GM21529 (cell line): Measurements from ENCODE around the gene MAP6.
"Not testable (repeated sequence)": the region's sequence is repeated elsewhere in the genome, so short reads cannot be mapped to it uniquely, and the experiment has no call there.

Source experiments
- ATAC-seq: cut with Tn5 transposase; IDR thresholded peaks from one replicate; pipeline ENCODE4 v1.9.1; 2021; ENCODE audit not compliant: unreplicated experiment

The MAP6 gene

GRCh38 chr11:75593286-75593915 lies 75.4 kb downstream of the MAP6 start:
- ATAC-seq = no peak

DNA sequence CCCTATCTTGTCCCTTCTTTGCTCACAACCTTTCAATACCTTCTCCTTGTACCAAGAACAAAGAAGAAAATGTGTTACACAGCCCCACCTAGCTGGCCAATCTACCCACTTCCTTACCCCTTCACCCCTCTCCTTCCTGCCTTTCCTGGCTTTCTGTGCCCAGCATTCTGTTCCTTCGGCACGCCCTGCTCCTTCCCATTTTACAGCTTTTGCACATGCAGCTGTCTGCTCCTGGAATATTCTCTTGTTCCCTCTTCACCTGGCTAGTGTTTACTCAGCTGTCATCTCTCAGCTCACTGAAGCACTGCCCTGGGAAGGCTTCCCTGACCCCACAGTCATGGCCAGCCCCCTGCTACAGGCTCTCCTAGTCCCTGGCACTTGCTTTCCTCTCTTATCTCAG lies 76.1 kb downstream of the MAP6 start:
- no peak for ATAC-seq

GRCh38 chr11:75591966-75592365 lies 76.9 kb downstream of the MAP6 start:
- no peak for ATAC-seq

GRCh38 chr11:75591371-75591770 lies 77.5 kb downstream of the MAP6 start:
- no peak for ATAC-seq

GRCh38 chr11:75589933-75590332 lies 78.9 kb downstream of the MAP6 start:
- no peak for ATAC-seq

GRCh38 chr11:75589051-75589450 lies 79.8 kb downstream of the MAP6 start:
- no peak for ATAC-seq

DNA sequence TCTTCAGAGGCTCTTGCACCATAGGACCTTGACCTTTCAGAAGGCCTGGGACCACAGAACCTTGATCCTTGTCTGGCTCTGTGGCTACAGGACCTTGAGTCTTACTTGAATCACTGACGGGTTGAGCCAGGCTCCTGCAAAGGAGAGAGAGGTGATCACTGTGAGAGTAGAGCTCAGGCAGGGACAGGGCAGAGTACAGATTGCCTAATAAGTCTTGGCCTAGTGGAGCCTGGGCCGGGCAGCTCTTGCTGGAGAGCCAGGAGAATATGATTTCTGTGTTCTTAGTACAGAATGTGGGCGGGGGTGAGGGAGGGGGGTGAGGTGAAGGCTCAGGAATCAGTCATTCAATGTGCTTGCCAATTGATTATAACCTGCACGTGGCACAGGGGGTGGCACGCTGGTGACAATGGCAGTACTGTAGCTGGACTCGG lies 80.8 kb downstream of the MAP6 start:
- ATAC-seq = no peak

DNA sequence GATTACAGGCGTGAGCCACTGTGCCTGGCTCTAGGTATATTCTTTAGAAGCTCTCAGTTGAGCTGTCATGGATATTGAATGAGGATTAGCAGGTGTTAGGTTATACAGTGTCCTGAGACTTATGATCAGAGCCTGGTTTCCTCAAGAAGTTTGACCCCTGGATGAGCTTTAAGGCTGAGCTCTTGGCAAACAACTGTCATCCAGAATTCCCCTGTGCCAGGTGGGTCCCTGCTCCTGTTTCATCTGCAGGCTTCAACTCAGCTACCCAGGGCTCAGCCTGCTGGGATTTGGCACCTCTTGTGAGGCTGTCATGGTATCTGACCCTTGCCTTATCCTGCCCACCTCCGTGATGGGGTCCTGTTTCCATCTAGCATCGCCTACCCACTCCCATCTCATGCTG lies 82.4 kb downstream of the MAP6 start:
- no peak for ATAC-seq

DNA sequence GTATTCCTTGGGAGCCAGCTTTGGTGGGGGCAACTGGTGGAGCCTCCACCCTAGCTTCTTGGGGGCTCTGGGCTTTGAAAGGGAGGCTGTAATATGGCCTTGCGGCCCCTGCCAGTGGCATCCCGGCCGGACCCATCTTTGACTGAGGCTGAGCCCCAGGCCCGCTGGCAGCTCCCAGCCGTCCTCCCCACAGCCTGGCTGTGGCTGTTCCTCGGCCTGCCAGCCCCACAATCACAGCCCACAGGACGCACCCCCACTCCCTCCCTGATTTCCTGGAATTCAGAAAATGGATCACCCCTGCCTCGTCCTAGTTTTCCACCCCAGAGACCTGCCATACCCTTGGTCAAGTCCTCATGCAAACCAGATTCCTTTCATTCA lies 83.6 kb downstream of the MAP6 start:
- no peak for ATAC-seq

DNA sequence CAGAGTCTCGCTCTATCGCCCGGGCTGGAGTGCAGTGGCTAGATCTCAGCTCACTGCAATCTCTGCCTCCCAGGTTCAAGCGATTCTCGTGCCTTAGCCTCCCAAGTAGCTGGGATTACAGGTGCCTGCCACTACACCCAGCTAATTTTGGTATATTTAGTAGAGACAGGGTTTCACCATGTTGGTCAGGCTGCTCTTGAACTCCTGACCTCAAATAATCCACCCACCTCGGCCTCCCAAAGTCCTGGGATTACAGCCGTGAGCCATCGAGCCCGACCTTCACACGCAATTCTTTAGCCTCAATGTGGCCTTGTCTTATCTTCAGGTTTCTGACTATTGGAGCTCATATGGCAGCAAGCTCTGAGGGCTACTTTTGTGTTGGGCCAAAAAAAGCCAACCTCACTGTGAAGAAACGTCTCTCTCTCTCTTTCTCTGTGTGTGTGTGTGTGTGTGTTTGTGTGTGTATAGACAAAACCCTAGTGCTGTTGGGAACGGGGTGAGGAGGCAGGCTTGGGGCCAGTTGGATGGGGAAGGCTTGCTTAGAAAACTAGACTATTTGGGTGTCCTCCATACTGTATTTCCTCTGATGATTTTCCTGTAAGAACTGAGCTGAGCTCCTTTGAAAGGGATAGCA lies 84.1 kb downstream of the MAP6 start:
- ATAC-seq = not testable (repeated sequence)

GRCh38 chr11:75583718-75584658 lies 84.8 kb downstream of the MAP6 start:
- no peak for ATAC-seq

DNA sequence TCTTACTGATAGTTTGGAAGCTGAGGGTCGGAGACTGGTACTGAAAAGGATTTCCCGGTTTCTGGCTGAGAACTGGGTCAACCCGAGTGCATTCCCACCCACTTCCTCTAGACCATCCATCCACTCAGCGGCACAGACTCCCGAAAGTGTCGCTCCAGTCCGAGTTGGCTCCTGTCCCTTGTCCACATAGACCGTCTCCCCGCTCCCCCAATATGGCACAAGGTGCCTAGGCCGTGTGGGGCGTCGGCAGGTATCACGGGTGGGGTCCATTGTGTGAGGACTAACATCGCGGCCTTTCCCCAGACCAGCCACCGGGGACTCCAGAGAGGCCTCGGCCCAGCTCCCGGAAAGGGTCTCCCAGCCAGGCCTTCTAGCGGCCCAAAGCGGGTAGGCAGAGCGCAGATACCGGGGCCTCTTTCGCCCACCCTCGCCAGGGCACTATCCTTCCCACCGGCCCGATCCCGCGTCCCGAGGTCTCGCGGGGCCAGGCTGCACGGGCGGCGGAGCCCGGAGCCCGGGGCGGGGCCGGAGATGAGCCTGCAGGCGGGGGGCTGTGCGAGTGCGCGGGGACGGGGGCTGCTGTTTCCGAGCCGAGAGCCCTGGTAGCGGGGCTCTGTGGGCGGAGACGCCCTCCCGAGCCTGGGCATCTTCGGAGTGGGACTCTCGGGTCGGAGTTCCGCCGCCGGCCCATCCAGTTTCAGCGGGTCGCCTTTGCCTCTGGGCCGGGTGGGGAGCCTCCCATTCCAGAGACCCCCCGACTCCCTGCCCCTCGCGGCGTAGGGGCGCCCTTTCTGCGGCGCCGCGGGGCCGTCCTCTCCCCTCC lies 85.7 kb downstream of the MAP6 start:
- ATAC-seq = no peak

DNA sequence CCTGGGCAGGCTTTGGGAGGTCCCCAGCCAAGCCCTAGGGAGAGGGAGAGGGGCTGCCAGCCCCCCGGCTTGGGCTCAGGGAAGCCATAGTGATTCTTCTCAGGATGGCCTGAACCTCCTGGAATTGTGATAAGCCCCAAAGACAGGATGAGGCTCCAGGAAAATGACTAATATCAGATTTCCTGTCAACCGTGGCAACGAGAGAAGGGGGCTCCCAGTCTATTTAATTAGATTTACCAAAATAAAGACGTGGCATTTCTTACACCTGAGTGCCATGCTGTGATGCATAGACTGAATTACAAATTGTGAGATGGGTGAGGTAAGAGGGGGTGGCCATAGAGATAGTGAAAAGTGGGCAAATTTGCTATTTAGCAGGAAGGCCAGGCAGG lies 86.3 kb downstream of the MAP6 start:
- no peak for ATAC-seq

DNA sequence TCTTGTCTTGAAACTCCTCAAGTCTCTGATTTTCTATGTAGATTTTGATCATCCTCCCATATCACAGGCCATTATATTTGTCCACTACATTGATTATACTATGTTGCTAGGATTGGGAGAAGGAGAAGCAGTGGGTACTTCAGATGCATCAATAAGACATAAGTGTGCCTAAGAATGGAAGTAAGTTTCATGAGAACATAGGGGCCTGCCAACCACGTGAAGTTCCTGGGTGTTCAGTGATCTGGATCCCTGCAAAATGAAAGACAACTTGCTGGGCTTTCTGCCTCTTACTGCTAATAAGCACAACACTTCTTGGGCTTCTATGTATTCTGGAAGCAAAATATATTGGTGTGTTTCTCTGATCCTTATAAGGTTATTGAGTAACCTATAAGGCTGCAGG lies 89.0 kb downstream of the MAP6 start:
- ATAC-seq = no peak

- ATAC-seq = no peak
Observed at GRCh38 chr11:75578977-75579376, 89.9 kb downstream of the MAP6 start.

DNA sequence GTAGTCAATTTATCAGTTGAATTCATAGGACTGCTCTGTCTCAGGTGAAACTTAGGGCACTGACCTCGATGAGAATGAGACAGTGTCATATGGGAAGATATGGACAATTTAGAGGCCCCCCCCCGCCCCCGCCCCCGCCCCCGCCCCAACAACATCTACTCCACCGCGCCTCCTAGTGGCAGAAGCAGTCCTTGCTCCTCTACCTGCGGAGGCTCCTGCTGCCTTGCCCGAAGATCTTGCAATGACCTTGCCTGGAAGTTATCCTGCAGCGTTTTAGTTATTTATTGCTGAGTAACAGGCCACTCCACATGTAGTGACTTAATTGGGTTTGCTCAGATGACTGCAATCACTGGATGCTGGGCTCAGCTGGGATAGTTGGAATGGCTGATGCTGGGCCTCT lies 91.6 kb downstream of the MAP6 start:
- no peak for ATAC-seq

DNA sequence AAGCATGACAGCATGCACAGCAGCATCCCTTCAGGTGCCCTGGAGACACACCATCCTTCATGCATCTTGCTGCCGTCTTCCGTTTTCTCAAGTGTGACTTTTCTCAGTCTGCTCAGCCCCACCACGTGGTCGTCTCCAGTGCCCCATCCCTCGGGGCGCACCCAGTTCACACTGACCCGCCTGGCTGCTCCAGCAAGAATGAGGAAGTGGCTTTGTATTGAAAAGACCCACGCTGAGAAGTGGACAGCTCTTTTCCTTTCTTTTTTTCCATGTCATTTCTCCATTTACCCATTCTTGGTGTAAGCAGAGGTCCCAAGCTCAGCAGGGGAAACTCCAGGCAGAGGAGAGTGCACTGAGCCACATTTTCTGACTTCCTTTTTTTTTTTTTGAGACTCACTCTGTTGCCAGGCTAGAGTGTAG lies 92.3 kb downstream of the MAP6 start:
- peak; percentile 61 for ATAC-seq

- no peak for ATAC-seq
Observed at GRCh38 chr11:75576017-75576416, 92.8 kb downstream of the MAP6 start.

- ATAC-seq = no peak
Observed at GRCh38 chr11:75574698-75575602, 93.9 kb downstream of the MAP6 start.

- ATAC-seq = no peak
Observed at GRCh38 chr11:75572744-75573143, 96.1 kb downstream of the MAP6 start.
